Liver (tissue), 3 donors: ENCODE results near the gene BNC2.

Source experiments
- HNF4G ChIP-seq: IDR thresholded peaks from 2 replicates; pipeline ENCODE4 v1.6.1; 2016; ENCODE audit warnings: antibody characterized with exemption
- JUND ChIP-seq, 2 donors: IDR thresholded peaks; 2 replicates each; pipeline ENCODE4 v1.6.1; 2016; ENCODE audit warnings: antibody characterized with exemption in 2 of 2
- TAF1 ChIP-seq: conservative IDR thresholded peaks from 2 replicates; pipeline ENCODE4 v1.6.1; 2016; ENCODE audit warnings: antibody characterized with exemption, mild to moderate bottlenecking
- TF ChIP-seq, protein P1 (sequence below): IDR thresholded peaks from 2 replicates; pipeline ENCODE4 v1.6.1; 2016; ENCODE audit warnings: antibody characterized with exemption
- TF ChIP-seq, protein P2 (sequence below): IDR thresholded peaks from 2 replicates; pipeline ENCODE4 v1.6.1; 2016; ENCODE audit warnings: antibody characterized with exemption
- TF ChIP-seq, protein P3 (sequence below): fragments of 150-350 bp; IDR thresholded peaks from 2 replicates; pipeline ENCODE4 v1.5.1; 2017; ENCODE audit warnings: improper control_type of control experiment, low read depth, low read length; ENCODE audit not compliant: missing input control
- TF ChIP-seq, protein P4 (sequence below): IDR thresholded peaks from 2 replicates; pipeline ENCODE4 v1.6.1; 2016; ENCODE audit warnings: antibody characterized with exemption, mild to moderate bottlenecking
- donor health status: healthy.
- donor health status: healthy.

DNA sequence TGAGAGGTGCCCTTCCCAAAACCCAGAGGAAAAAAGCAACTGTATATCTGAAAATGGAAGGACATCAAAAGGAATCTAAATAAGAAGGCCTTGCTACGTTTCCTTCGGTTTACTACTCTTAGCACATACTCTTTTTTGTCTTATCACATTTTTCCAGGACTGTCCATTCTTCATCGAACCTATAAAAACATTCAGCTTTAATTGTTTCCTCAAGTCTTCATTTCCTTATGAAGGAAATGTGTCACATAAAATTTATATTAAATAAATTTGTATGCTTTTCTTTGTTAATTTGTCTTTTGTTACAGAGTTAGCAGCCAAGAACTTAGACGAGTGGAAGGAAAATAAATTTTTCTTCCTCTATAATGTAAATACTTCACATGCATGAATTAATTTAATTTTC, 255.0 kb downstream of the BNC2 start:
- TF ChIP-seq, protein P1, sequence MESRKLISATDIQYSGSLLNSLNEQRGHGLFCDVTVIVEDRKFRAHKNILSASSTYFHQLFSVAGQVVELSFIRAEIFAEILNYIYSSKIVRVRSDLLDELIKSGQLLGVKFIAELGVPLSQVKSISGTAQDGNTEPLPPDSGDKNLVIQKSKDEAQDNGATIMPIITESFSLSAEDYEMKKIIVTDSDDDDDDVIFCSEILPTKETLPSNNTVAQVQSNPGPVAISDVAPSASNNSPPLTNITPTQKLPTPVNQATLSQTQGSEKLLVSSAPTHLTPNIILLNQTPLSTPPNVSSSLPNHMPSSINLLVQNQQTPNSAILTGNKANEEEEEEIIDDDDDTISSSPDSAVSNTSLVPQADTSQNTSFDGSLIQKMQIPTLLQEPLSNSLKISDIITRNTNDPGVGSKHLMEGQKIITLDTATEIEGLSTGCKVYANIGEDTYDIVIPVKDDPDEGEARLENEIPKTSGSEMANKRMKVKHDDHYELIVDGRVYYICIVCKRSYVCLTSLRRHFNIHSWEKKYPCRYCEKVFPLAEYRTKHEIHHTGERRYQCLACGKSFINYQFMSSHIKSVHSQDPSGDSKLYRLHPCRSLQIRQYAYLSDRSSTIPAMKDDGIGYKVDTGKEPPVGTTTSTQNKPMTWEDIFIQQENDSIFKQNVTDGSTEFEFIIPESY: no peak
- TF ChIP-seq JUND (IDR thresholded peaks at IDR 0.05) (no peak), HNF4G (no peak), TAF1 (no peak)
- TF ChIP-seq, protein P2, sequence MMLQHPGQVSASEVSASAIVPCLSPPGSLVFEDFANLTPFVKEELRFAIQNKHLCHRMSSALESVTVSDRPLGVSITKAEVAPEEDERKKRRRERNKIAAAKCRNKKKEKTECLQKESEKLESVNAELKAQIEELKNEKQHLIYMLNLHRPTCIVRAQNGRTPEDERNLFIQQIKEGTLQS: no peak
- TF ChIP-seq, protein P3, sequence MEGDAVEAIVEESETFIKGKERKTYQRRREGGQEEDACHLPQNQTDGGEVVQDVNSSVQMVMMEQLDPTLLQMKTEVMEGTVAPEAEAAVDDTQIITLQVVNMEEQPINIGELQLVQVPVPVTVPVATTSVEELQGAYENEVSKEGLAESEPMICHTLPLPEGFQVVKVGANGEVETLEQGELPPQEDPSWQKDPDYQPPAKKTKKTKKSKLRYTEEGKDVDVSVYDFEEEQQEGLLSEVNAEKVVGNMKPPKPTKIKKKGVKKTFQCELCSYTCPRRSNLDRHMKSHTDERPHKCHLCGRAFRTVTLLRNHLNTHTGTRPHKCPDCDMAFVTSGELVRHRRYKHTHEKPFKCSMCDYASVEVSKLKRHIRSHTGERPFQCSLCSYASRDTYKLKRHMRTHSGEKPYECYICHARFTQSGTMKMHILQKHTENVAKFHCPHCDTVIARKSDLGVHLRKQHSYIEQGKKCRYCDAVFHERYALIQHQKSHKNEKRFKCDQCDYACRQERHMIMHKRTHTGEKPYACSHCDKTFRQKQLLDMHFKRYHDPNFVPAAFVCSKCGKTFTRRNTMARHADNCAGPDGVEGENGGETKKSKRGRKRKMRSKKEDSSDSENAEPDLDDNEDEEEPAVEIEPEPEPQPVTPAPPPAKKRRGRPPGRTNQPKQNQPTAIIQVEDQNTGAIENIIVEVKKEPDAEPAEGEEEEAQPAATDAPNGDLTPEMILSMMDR: no peak
- TF ChIP-seq, protein P4, sequence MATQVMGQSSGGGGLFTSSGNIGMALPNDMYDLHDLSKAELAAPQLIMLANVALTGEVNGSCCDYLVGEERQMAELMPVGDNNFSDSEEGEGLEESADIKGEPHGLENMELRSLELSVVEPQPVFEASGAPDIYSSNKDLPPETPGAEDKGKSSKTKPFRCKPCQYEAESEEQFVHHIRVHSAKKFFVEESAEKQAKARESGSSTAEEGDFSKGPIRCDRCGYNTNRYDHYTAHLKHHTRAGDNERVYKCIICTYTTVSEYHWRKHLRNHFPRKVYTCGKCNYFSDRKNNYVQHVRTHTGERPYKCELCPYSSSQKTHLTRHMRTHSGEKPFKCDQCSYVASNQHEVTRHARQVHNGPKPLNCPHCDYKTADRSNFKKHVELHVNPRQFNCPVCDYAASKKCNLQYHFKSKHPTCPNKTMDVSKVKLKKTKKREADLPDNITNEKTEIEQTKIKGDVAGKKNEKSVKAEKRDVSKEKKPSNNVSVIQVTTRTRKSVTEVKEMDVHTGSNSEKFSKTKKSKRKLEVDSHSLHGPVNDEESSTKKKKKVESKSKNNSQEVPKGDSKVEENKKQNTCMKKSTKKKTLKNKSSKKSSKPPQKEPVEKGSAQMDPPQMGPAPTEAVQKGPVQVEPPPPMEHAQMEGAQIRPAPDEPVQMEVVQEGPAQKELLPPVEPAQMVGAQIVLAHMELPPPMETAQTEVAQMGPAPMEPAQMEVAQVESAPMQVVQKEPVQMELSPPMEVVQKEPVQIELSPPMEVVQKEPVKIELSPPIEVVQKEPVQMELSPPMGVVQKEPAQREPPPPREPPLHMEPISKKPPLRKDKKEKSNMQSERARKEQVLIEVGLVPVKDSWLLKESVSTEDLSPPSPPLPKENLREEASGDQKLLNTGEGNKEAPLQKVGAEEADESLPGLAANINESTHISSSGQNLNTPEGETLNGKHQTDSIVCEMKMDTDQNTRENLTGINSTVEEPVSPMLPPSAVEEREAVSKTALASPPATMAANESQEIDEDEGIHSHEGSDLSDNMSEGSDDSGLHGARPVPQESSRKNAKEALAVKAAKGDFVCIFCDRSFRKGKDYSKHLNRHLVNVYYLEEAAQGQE: no peak
